ENCODE results near the gene QRFP. TPM values are rescaled to one million over a fixed set of nuclear protein-coding genes. Genes with fewer than 3 reads are reported as not detected.

Gene QRFP
- total RNA-seq, 4 donors from 2014 or later = not detected

- TF ChIP-seq POLR2AphosphoS5 (IDR thresholded peaks at IDR 0.05) (no peak), POLR2A (IDR thresholded peaks at IDR 0.05) (no peak), EP300 (IDR thresholded peaks at IDR 0.05) (no peak), CTCF (IDR thresholded peaks at IDR 0.05) (no peak)
- H3K36me3 ChIP-seq = no peaks in the 10 kb centered on the region
- no peak overlapping the region for H3K27ac ChIP-seq
- peaks cover 66% of the 10 kb centered on the region for H3K27me3 ChIP-seq
- no peak overlapping the region for H3K4me3 ChIP-seq
- no peaks in the 10 kb centered on the region for H3K9me3 ChIP-seq
- WGBS, 2 donors (ENCODE audit: low coverage in 1 of 2) = 32 to 96% methylated on average over 4 to 14 of the region's 24 CpGs
- no peak for ATAC-seq
- no peaks in the 10 kb centered on the region for H3K4me1 ChIP-seq
These were observed 8.7 kb upstream of the QRFP start for GRCh38 chr9:130905125-130905901.

- 40 to 89% methylated on average over 2 to 6 of the region's 48 CpGs for WGBS, 2 donors (ENCODE audit: low coverage in 1 of 2)
- H3K4me1 ChIP-seq = no peaks in the 10 kb centered on the region
- ATAC-seq = no peak
- TF ChIP-seq POLR2A (IDR thresholded peaks at IDR 0.05) (no peak), CTCF (IDR thresholded peaks at IDR 0.05) (no peak), EP300 (IDR thresholded peaks at IDR 0.05) (no peak), POLR2AphosphoS5 (IDR thresholded peaks at IDR 0.05) (no peak)
- H3K27ac ChIP-seq = no peak overlapping the region
- peaks cover 75% of the 10 kb centered on the region for H3K27me3 ChIP-seq
- H3K36me3 ChIP-seq = no peaks in the 10 kb centered on the region
- no peaks in the 10 kb centered on the region for H3K9me3 ChIP-seq
- no peak overlapping the region for H3K4me3 ChIP-seq
These were observed 7.7 kb upstream of the QRFP start for GRCh38 chr9:130904070-130905044.

- no peaks in the 10 kb centered on the region for H3K9me3 ChIP-seq
- WGBS, 2 donors (ENCODE audit: low coverage in 1 of 2) = 0 to 80% methylated on average over 1 of the region's 25 CpGs
- ATAC-seq = no peak
- H3K4me1 ChIP-seq = no peaks in the 10 kb centered on the region
- no peak overlapping the region for H3K27ac ChIP-seq
- TF ChIP-seq CTCF (IDR thresholded peaks at IDR 0.05) = no peak
- TF ChIP-seq POLR2A (IDR thresholded peaks at IDR 0.05) = no peak
- no peak for TF ChIP-seq POLR2AphosphoS5 (IDR thresholded peaks at IDR 0.05)
- TF ChIP-seq EP300 (IDR thresholded peaks at IDR 0.05) = no peak
- H3K27me3 ChIP-seq = peaks cover 81% of the 10 kb centered on the region
- H3K4me3 ChIP-seq = no peak overlapping the region
- no peaks in the 10 kb centered on the region for H3K36me3 ChIP-seq
These were observed 6.8 kb upstream of the QRFP start for GRCh38 chr9:130903194-130904069.

- H3K36me3 ChIP-seq = no peaks in the 10 kb centered on the region
- no peak overlapping the region for H3K4me3 ChIP-seq
- no peaks in the 10 kb centered on the region for H3K4me1 ChIP-seq
- H3K27me3 ChIP-seq = peaks cover 90% of the 10 kb centered on the region
- no peak for ATAC-seq
- 40 to 70% methylated on average over 1 to 5 of the region's 27 CpGs for WGBS, 2 donors (ENCODE audit: low coverage in 1 of 2)
- no peaks in the 10 kb centered on the region for H3K9me3 ChIP-seq
- no peak overlapping the region for H3K27ac ChIP-seq
- no peak for TF ChIP-seq POLR2A (IDR thresholded peaks at IDR 0.05)
- TF ChIP-seq POLR2AphosphoS5 (IDR thresholded peaks at IDR 0.05) = no peak
- TF ChIP-seq CTCF (IDR thresholded peaks at IDR 0.05) = no peak
- no peak for TF ChIP-seq EP300 (IDR thresholded peaks at IDR 0.05)
These were observed 5.9 kb upstream of the QRFP start for GRCh38 chr9:130902204-130903185.

Measured in gastroesophageal sphincter (tissue), 4 donors.